BJ (cell line): ENCODE results near the gene ABCA7. TPM values are rescaled to one million over a fixed set of nuclear protein-coding genes. Genes with fewer than 3 reads are reported as not detected.

Experiments
- CTCF ChIA-PET: fragments of 350-600 bp; formaldehyde crosslinking; extraction: SDS; loops from one replicate; lab custom pipeline; 2021; ENCODE audit warnings: antibody characterized with exemption, inconsistent platforms; lab: Yijun Ruan, JAX
- POLR2A ChIA-PET: fragments of 300-600 bp; sonication (Branson Sonifier 250); formaldehyde crosslinking; extraction: SDS; loops from one replicate; lab custom pipeline; 2021; ENCODE audit warnings: antibody characterized with exemption; lab: Charles Lee
- DNase-seq: peaks from one replicate; pipeline ENCODE4 v3.0.0-alpha.2; 2011; ENCODE audit warnings: low read depth
- H3K27me3 ChIP-seq: 2 replicates; pipeline ENCODE4 v1.6.0; 2011; ENCODE audit warnings: low read length; ENCODE audit not compliant: control insufficient read depth, insufficient read depth
- H3K36me3 ChIP-seq: 2 replicates; pipeline ENCODE4 v1.5.1; 2011; ENCODE audit warnings: low read length; ENCODE audit not compliant: control insufficient read depth, insufficient read depth
- H3K4me3 ChIP-seq: 2 replicates; pipeline ENCODE4 v1.5.1; 2011; ENCODE audit warnings: low read depth, mild to moderate bottlenecking, control low read depth, low read length
- polyA plus RNA-seq: library from polyadenylated mRNA; depleted of rRNA; stranded (reverse); fragments of >200 nt; gene quantifications from 2 replicates; pipeline ENCODE4 v1.2.3, GENCODE V29; 2011
- TF ChIP-seq, protein P1 (sequence below): IDR thresholded peaks from 2 replicates; pipeline ENCODE4 v1.5.1; 2011; ENCODE audit warnings: low read depth, mild to moderate bottlenecking, control low read depth, inconsistent platforms, low read length, moderate library complexity; ENCODE audit not compliant: insufficient read depth

Gene ABCA7
- polyA plus RNA-seq, 1 experiment = 1.9 TPM

DNA sequence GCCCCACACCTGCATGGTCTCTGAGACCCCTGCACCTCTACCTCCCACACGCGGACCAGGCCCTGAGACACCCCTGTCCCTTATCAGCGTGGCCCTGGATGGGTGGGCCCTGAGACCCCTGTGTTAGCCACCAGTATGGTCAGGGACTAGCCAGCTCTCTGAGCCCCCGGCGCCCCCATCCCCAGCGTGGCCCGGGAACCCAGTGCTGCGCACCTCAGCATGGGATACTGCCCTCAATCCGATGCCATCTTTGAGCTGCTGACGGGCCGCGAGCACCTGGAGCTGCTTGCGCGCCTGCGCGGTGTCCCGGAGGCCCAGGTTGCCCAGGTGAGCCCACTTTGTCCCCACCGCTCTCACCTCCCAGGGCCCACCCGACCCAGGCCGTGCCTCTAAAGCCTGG, 22.1 kb downstream of the ABCA7 start:
- CTCF ChIA-PET = no interaction called here
- POLR2A ChIA-PET = interaction anchor here (0.6 kb wide), 1 partner anchor 21 kb away, joined by 5 read pairs; no protein-coding TSS in a partner anchor
- DNase-seq = no peak

DNA sequence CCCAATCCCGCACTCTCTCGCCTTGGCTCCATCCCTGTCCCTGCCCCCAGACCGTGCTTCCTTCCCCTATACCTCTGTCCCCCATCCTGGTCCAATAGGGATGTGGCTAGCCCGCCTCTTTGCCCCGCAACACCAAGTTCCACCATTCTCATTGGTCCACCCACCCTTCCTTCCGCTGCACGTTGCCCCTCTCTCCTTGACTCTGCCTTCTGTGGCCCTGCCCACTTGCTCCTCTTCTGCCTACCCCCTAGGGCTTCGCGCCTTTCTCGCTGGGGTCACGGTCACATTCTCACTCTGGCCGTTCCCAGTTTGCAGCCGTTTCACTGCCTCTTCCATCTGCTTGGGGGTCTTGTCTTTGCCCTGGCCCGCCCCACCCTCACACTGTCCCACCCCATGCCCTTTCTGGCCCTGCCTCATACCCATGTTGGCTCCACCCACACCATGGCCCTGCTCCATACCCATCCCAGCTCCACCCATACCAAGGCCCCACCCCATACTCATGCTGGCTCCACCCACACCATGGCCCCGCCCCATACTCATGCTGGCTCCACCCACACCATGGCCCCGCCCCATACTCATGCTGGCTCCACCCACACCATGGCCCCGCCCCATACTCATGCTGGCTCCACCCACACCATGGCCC, 22.6 kb downstream of the ABCA7 start:
- no peak for DNase-seq
- Histone ChIP-seq H3K27me3 (peaks cover 2% of the 10 kb centered on the region; the same call in 1 of the 2 replicates), H3K36me3 (no peaks in the 10 kb centered on the region), H3K4me3 (no peak overlapping the region)
- ChIA-PET POLR2A (interaction anchor here (0.6 kb wide), 1 partner anchor 20 kb away, joined by 5 read pairs; no protein-coding TSS in a partner anchor), CTCF (no interaction called here)
- TF ChIP-seq, protein P1, sequence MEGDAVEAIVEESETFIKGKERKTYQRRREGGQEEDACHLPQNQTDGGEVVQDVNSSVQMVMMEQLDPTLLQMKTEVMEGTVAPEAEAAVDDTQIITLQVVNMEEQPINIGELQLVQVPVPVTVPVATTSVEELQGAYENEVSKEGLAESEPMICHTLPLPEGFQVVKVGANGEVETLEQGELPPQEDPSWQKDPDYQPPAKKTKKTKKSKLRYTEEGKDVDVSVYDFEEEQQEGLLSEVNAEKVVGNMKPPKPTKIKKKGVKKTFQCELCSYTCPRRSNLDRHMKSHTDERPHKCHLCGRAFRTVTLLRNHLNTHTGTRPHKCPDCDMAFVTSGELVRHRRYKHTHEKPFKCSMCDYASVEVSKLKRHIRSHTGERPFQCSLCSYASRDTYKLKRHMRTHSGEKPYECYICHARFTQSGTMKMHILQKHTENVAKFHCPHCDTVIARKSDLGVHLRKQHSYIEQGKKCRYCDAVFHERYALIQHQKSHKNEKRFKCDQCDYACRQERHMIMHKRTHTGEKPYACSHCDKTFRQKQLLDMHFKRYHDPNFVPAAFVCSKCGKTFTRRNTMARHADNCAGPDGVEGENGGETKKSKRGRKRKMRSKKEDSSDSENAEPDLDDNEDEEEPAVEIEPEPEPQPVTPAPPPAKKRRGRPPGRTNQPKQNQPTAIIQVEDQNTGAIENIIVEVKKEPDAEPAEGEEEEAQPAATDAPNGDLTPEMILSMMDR = no peak

More for the DNA sequence above, 22.1 kb downstream of the ABCA7 start:
- Histone ChIP-seq H3K36me3 (no peaks in the 10 kb centered on the region), H3K4me3 (no peak overlapping the region), H3K27me3 (peaks cover 1% of the 10 kb centered on the region; the same call in 1 of the 2 replicates)
- TF ChIP-seq, protein P1 = no peak

DNA sequence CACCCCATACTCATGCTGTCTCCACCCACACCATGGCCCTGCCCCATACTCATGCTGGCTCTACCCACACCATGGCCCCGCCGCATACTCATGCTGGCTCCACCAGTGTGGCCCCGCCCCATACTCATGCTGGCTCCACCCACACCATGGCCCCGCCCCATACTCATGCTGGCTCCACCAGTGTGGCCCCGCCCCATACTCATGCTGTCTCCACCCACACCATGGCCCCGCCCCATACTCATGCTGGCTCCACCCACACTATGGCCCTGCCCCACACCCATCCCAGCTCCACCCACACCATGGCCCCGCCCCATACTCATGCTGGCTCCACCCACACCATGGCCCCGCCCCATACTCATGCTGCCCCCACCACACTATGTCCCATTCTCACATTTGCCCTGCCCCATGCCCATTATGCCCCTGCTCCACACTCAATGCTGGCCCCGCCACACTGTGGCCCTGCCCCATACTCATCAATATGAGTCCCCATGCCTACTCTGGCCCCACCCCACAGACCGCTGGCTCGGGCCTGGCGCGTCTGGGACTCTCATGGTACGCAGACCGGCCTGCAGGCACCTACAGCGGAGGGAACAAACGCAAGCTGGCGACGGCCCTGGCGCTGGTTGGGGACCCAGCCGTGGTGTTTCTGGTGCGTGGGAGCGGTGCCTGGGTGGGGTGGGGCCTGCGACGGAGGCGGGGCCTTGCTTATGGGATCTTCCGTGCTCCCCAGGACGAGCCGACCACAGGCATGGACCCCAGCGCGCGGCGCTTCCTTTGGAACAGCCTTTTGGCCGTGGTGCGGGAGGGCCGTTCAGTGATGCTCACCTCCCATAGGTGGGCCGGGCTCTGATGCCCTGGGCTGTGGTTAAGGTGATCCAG, 23.4 kb downstream of the ABCA7 start:
- H3K4me3 ChIP-seq = no peak overlapping the region
- no peak for DNase-seq
- H3K36me3 ChIP-seq = no peaks in the 10 kb centered on the region
- POLR2A ChIA-PET = no interaction called here
- CTCF ChIA-PET = interaction anchor here (2.5 kb wide), 1 partner anchor 12 kb away, joined by 10 read pairs; no protein-coding TSS in a partner anchor
- TF ChIP-seq, protein P1 = no peak
- peaks cover 4% of the 10 kb centered on the region; the same call in 1 of the 2 replicates for H3K27me3 ChIP-seq

DNA sequence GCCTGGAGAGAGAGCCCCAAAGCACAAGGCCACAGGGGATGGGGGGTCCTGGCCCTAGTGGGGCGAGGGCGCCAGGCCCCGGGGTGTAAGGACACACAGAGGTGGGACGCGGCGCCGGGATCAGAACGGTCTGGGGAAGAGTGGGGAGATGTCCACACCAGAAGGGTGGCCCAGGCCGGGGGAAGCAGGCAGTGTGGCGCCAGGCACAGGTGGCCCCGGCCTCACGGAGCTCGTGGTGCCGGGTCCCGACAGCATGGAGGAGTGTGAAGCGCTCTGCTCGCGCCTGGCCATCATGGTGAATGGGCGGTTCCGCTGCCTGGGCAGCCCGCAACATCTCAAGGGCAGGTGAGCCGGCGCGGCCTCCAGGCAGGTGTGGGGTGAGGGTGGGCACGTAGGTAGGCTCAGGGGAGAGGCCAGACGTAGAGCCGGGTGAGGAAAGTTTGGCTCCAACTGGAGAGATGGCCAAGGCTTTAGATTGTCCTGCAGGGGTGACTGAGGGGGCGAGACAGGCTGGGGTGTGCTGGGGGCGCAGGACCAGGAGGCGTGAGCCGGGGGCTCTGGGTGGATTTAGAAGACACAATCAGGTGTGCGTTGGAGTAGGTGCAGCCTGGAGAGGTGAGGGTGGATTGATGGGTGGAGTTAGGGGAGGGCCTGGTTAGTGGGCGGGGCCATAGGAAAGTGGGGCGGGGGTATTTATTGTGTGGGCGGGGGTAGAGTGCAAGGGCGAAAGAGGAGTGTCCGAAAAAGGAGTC, 24.2 kb downstream of the ABCA7 start:
- ChIA-PET CTCF (interaction anchor here (1.0 to 2.5 kb wide), 5 partner anchors 11 to 39 kb away, joined by 3 to 10 read pairs (median 4); no protein-coding TSS in a partner anchor), POLR2A (no interaction called here)
- DNase-seq = no peak
- Histone ChIP-seq H3K27me3 (peaks cover 4% of the 10 kb centered on the region; the same call in 1 of the 2 replicates), H3K36me3 (no peaks in the 10 kb centered on the region; the same call in 1 of the 2 replicates), H3K4me3 (no peak overlapping the region)
- TF ChIP-seq, protein P1 = no peak
